SK-N-SH (cell line): Measurements from ENCODE around the gene CIAO2A. TPM values are rescaled to one million over a fixed set of nuclear protein-coding genes. Genes with fewer than 3 reads are reported as not detected.

Experiments used
- CTCF ChIA-PET: fragments of 300-600, 350-600 bp; formaldehyde crosslinking; extraction: SDS; loops from one replicate; lab custom pipeline; 2021; lab: Yijun Ruan, JAX
- POLR2A ChIA-PET: fragments of 350-600 bp; sonication (Branson Sonifier 250); formaldehyde crosslinking; extraction: SDS; loops from one replicate; lab custom pipeline; 2020; ENCODE audit warnings: antibody characterized with exemption, inconsistent platforms; lab: Yijun Ruan, JAX
- DNase-seq: peaks from one replicate; pipeline ENCODE4 v3.0.0; 2012
- H2AFZ ChIP-seq: fragments of 200-600 bp; sonication (generic); 2 replicates; pipeline ENCODE4 v1.8.1; 2016; ENCODE audit warnings: antibody characterized with exemption, mild to moderate bottlenecking, low read depth
- H3F3A ChIP-seq: fragments of 200-600 bp; sonication (generic); replicated peaks from 2 replicates; pipeline ENCODE3; 2016; ENCODE audit warnings: antibody characterized with exemption, mild to moderate bottlenecking; ENCODE audit not compliant: insufficient read depth
- H3K27ac ChIP-seq, 2 experiments: fragments of 200-500 bp in 1 of 2; fragments of 200-600 bp in 1 of 2; sonication (Bioruptor generic) in 1 of 2; sonication (generic), shearing (Covaris generic) in 1 of 2; 2 replicates each; pipeline versions ENCODE4 v1.5.1 to v1.6.1; 2014 to 2016; ENCODE audit warnings: low read depth in 2 of 2, inconsistent platforms in 1 of 2, low read length in 1 of 2, mild to moderate bottlenecking in 1 of 2, mixed read lengths in 1 of 2
- H3K27me3 ChIP-seq: fragments of 200-600 bp; sonication (generic), shearing (Covaris generic); 2 replicates; pipeline ENCODE4 v1.6.1; 2016; ENCODE audit warnings: mixed run types; ENCODE audit not compliant: insufficient read depth
- H3K36me3 ChIP-seq, 2 experiments: fragments of 200-500 bp in 1 of 2; fragments of 200-600 bp in 1 of 2; sonication (Bioruptor generic) in 1 of 2; sonication (generic) in 1 of 2; replicated peaks in 1 of 2; 2 replicates each; pipeline versions ENCODE3 to v1.5.1; 2014 to 2016; ENCODE audit warnings: low read length in 1 of 2, mild to moderate bottlenecking in 1 of 2; ENCODE audit not compliant: insufficient read depth in 2 of 2, control insufficient read depth in 1 of 2
- H3K4me1 ChIP-seq, 2 experiments: fragments of 200-500 bp in 1 of 2; fragments of 200-600 bp in 1 of 2; sonication (Bioruptor generic) in 1 of 2; sonication (generic), shearing (Covaris generic) in 1 of 2; 2 replicates each; pipeline versions ENCODE4 v1.5.1 to v1.6.1; 2014 to 2016; ENCODE audit warnings: low read depth in 1 of 2, low read length in 1 of 2, mixed run types in 1 of 2; ENCODE audit not compliant: insufficient read depth in 2 of 2, control insufficient read depth in 1 of 2
- H3K4me2 ChIP-seq: fragments of 200-600 bp; sonication (generic), shearing (Covaris generic); 2 replicates; pipeline ENCODE4 v1.6.1; 2017; ENCODE audit warnings: mixed run types
- H3K4me3 ChIP-seq, 2 experiments: fragments of 200-500 bp in 1 of 2; fragments of 200-600 bp in 1 of 2; sonication (Bioruptor generic) in 1 of 2; sonication (generic), shearing (Covaris generic) in 1 of 2; 2 replicates each; pipeline versions ENCODE4 v1.5.1 to v1.8.1; 2014 to 2016; ENCODE audit warnings: low read depth in 2 of 2, inconsistent platforms in 1 of 2, low read length in 1 of 2, mild to moderate bottlenecking in 1 of 2, mixed read lengths in 1 of 2, moderate library complexity in 1 of 2
- H3K79me2 ChIP-seq: fragments of 200-600 bp; sonication (generic); 2 replicates; pipeline ENCODE4 v1.8.1; 2017; ENCODE audit warnings: mild to moderate bottlenecking; ENCODE audit not compliant: insufficient read depth
- H3K9ac ChIP-seq: fragments of 200-600 bp; sonication (generic); 2 replicates; pipeline ENCODE4 v1.6.1; 2017; ENCODE audit warnings: mixed run types
- H3K9me2 ChIP-seq: fragments of 200-600 bp; sonication (generic); 2 replicates; pipeline ENCODE4 v1.6.1; 2017; ENCODE audit warnings: mixed run types
- H3K9me3 ChIP-seq: fragments of 200-600 bp; sonication (generic); 2 replicates; pipeline ENCODE4 v1.6.1; 2017; ENCODE audit warnings: mixed run types, mild to moderate bottlenecking, moderate library complexity
- H4K20me1 ChIP-seq: fragments of 200-600 bp; sonication (generic); 2 replicates; pipeline ENCODE4 v1.6.1; 2017; ENCODE audit warnings: mild to moderate bottlenecking, mixed run types; ENCODE audit not compliant: insufficient read depth
- CHD2 ChIP-seq: fragments of 150-350 bp; IDR thresholded peaks from 2 replicates; pipeline ENCODE4 v1.6.1; 2018; ENCODE audit warnings: low read length; ENCODE audit not compliant: partially characterized antibody
- CTCF ChIP-seq: fragments of 200-600 bp; sonication (generic); IDR thresholded peaks from 2 replicates; pipeline ENCODE4 v1.6.1; 2017; ENCODE audit warnings: antibody characterized with exemption, mild to moderate bottlenecking, moderate library complexity
- EZH2phosphoT487 ChIP-seq: fragments of 200-600 bp; sonication (generic); IDR thresholded peaks from 2 replicates; pipeline ENCODE4 v1.6.1; 2017; ENCODE audit warnings: low read depth, mixed run types, mild to moderate bottlenecking, antibody characterized with exemption, moderate library complexity, borderline replicate concordance
- FOXJ3 ChIP-seq: sonication (generic); formaldehyde crosslinking; IDR thresholded peaks from 2 replicates; pipeline ENCODE4 v1.5.1; 2020; ENCODE audit warnings: mild to moderate bottlenecking, missing genetic modification reagents
- GABPA ChIP-seq: IDR thresholded peaks from 2 replicates; pipeline ENCODE4 v1.4.0; 2012; ENCODE audit warnings: low read depth, mild to moderate bottlenecking
- GATA2 ChIP-seq: sonication (generic); formaldehyde crosslinking; IDR thresholded peaks from 2 replicates; pipeline ENCODE4 v1.5.0; 2020; ENCODE audit warnings: mild to moderate bottlenecking, missing genetic modification reagents
- MAX ChIP-seq: IDR thresholded peaks from 2 replicates; pipeline ENCODE4 v1.4.0; 2012; ENCODE audit warnings: low read depth
- MEF2A ChIP-seq: IDR thresholded peaks from 2 replicates; pipeline ENCODE4 v1.4.0; 2012; ENCODE audit warnings: low read depth, borderline replicate concordance
- MXI1 ChIP-seq: IDR thresholded peaks from 2 replicates; pipeline ENCODE4 v1.6.1; 2012; ENCODE audit warnings: mild to moderate bottlenecking, low read depth, low read length, improper control_type of control experiment
- NFIC ChIP-seq: IDR thresholded peaks from 2 replicates; pipeline ENCODE4 v1.4.0; 2012; ENCODE audit warnings: borderline replicate concordance
- PBX3 ChIP-seq: IDR thresholded peaks from 2 replicates; pipeline ENCODE4; 2012
- RAD21 ChIP-seq: IDR thresholded peaks from 2 replicates; pipeline ENCODE4 v1.6.1; 2012; ENCODE audit warnings: mild to moderate bottlenecking, low read length
- RCOR1 ChIP-seq: fragments of 150-350 bp; IDR thresholded peaks from 2 replicates; pipeline ENCODE4 v1.6.1; 2017; ENCODE audit warnings: antibody characterized with exemption, low read length
- RFX5 ChIP-seq: IDR thresholded peaks from 2 replicates; pipeline ENCODE4 v1.6.1; 2012; ENCODE audit warnings: mild to moderate bottlenecking, improper control_type of control experiment, low read length
- RXRA ChIP-seq: IDR thresholded peaks from 2 replicates; pipeline ENCODE4 v1.4.0; 2012; ENCODE audit warnings: low read depth, mild to moderate bottlenecking, borderline replicate concordance
- SMC3 ChIP-seq: IDR thresholded peaks from 2 replicates; pipeline ENCODE4 v1.6.1; 2012; ENCODE audit warnings: low read depth, low read length, improper control_type of control experiment
- TAF1 ChIP-seq: IDR thresholded peaks from 2 replicates; pipeline ENCODE4 v1.6.1; 2012; ENCODE audit warnings: low read depth, mild to moderate bottlenecking, low read length, moderate library complexity, borderline replicate concordance
- TCF12 ChIP-seq: IDR thresholded peaks from 2 replicates; pipeline ENCODE4 v1.4.0; 2012
- TEAD4 ChIP-seq: IDR thresholded peaks from 2 replicates; pipeline ENCODE4 v1.4.0; 2012; ENCODE audit warnings: mild to moderate bottlenecking, borderline replicate concordance; ENCODE audit not compliant: insufficient read depth
- USF2 ChIP-seq: fragments of 150-350 bp; IDR thresholded peaks from 2 replicates; pipeline ENCODE4 v1.6.1; 2017; ENCODE audit warnings: antibody characterized with exemption, low read length, low read depth, borderline replicate concordance
- WGBS: methylation state at CpG from one replicate; pipeline ENCODE4 v1.1.6; 2017; ENCODE audit warnings: low lambda C conversion rate; 5-methylcytosine and 5-hydroxymethylcytosine counted together
- polyA plus RNA-seq, 3 experiments: library from polyadenylated mRNA; depleted of rRNA; stranded (reverse); fragments of >200 nt; gene quantifications; 2 replicates each; pipeline ENCODE4 v1.2.3, GENCODE V29; 2012

Gene CIAO2A
- polyA plus RNA-seq, 1 of the 3 experiments (the other 2 are of a cell fraction), result 65.3 TPM

- Histone ChIP-seq H3K9me2 (no peaks in the 10 kb centered on the region), H3K9me3 (no peaks in the 10 kb centered on the region), H4K20me1 (peaks cover 51% of the 10 kb centered on the region), H2AFZ (no peak overlapping the region), H3K79me2 (peaks cover 88% of the 10 kb centered on the region), H3K27ac (peak overlapping the region; percentile 75 to 94; a peak in 2 of 4 replicates), H3K36me3 (peaks cover 0 to 5% of the 10 kb centered on the region in 2 experiments), H3K4me3 (peak overlapping the region; percentile 88 to 89), H3K4me2 (peak overlapping the region; percentile 92), H3K27me3 (no peaks in the 10 kb centered on the region), H3K9ac (peak overlapping the region; percentile 87), H3K4me1 (peaks cover 17 to 23% of the 10 kb centered on the region in 2 experiments; a peak in 3 of 4 replicates), H3F3A (peaks cover 21% of the 10 kb centered on the region)
- WGBS, result 2% methylated on average over 16 of the region's 16 CpGs
- ChIA-PET CTCF (interaction anchor here (0.9 to 3.2 kb wide), 6 partner anchors 33 to 291 kb away, joined by 3 to 18 read pairs (median 4); partner anchors contain the start of gene TRIP4), POLR2A (interaction anchor here (1.9 kb wide), 1 partner anchor 50 kb away, joined by 7 read pairs; no protein-coding TSS in a partner anchor)
- peak; percentile 38 for DNase-seq
- peak; percentile 35; the same call in 1 of the 2 replicates for TF ChIP-seq MXI1
- no peak for TF ChIP-seq TAF1
- TF ChIP-seq EZH2phosphoT487, result no peak
- no peak for TF ChIP-seq FOXJ3 (CRISPR knock-in tag)
- no peak for TF ChIP-seq RCOR1
- TF ChIP-seq SMC3, result no peak
- TF ChIP-seq CTCF, result peak; percentile 34; the same call in 1 of the 2 replicates
- TF ChIP-seq USF2, result no peak
- TF ChIP-seq GABPA, result no peak
- TF ChIP-seq TCF12, result no peak
These were observed 3.2 kb upstream of the CIAO2A start for GRCh38 chr15:64096668-64097384.

- peaks cover 21% of the 10 kb centered on the region for H3F3A ChIP-seq
- CTCF ChIA-PET, result interaction anchor here (0.9 to 1.4 kb wide), 5 partner anchors 34 to 292 kb away, joined by 3 to 7 read pairs (median 3); partner anchors contain the start of gene TRIP4
- POLR2A ChIA-PET, result interaction anchor here (1.9 kb wide), 1 partner anchor 51 kb away, joined by 7 read pairs; no protein-coding TSS in a partner anchor
- no peaks in the 10 kb centered on the region for H3K9me2 ChIP-seq
- no peaks in the 10 kb centered on the region for H3K27me3 ChIP-seq
- H4K20me1 ChIP-seq, result peaks cover 43% of the 10 kb centered on the region
- H2AFZ ChIP-seq, result peak within 1 kb of the TSS; percentile 94
- peaks cover 17 to 23% of the 10 kb centered on the region in 2 experiments; a peak in 3 of 4 replicates for H3K4me1 ChIP-seq
- H3K27ac ChIP-seq, result peak within 1 kb of the TSS; percentile 94 to 98
- peak within 1 kb of the TSS; percentile 87 for H3K9ac ChIP-seq
- H3K36me3 ChIP-seq, result peaks cover 0 to under 1% of the 10 kb centered on the region in 2 experiments
- DNase-seq, result peak; percentile 95
- no peaks in the 10 kb centered on the region for H3K9me3 ChIP-seq
- H3K4me2 ChIP-seq, result peak within 1 kb of the TSS; percentile 92
- H3K79me2 ChIP-seq, result peaks cover 88% of the 10 kb centered on the region
- H3K4me3 ChIP-seq, result peak within 1 kb of the TSS; percentile 91 to 99
- WGBS, result under 1% methylated on average over 32 of the region's 70 CpGs
- peak; percentile 80 for TF ChIP-seq CHD2
- no peak for TF ChIP-seq PBX3
- peak; percentile 82 for TF ChIP-seq MAX
- TF ChIP-seq RXRA, result no peak
- TF ChIP-seq RCOR1, result peak; percentile 64; the same call in 1 of the 2 replicates
- TF ChIP-seq NFIC, result no peak; the same call in 1 of the 2 replicates
- no peak for TF ChIP-seq TEAD4
- 0 out of 2 replicates have a peak, but pooled peaks have one; percentile 7 for TF ChIP-seq RFX5
- no peak for TF ChIP-seq GATA2 (CRISPR knock-in tag)
- TF ChIP-seq MEF2A, result no peak
- no peak for TF ChIP-seq RAD21
These were observed 2.4 kb upstream of the CIAO2A start, which contains the start of gene SNX1 for GRCh38 chr15:64095795-64096667. TSS of gene SNX1 (plus strand) at chr15:64095982. CDS start at chr15:64096014, 32 bp downstream.
